Measurements from ENCODE around the gene CCND1.
"Not testable (repeated sequence)": the region's sequence is repeated elsewhere in the genome, so short reads cannot be mapped to it uniquely, and the experiment has no call there.

Gene CCND1

DNA sequence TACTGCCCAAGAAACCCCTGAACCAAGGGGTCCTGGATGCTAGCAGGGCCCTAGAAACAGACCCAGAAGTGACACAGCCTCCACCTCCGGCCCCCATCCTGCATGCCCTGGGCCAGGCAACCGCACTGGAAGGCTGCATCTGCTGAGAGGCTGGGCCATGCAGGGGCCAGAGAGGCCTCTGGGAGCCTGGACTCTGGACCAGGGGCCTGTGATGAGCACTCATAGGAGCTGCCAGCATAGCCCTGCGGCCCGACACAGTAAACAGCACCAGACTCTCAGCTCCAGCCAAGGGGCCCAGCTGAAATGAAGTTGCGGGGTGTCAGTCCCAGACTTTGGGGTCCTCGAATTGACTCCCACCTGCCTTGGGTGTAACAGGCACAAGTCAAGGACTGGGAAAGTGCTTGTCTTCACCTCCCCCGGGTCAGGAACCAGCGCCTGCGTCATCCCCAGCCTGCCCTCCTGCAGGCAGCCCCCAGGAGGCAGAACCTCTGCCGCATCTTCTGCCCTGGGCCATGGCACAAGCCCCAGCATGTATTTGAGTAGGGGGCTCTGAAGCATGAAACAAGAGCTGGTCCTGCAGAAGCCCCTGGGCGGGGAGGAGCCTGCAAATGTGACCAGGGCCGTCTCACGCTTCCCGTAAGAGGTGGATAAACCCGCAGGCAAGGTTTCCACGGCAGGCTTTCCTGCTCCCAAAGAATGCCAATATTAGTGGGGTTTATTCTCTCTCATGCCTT lies 25.2 kb upstream of the CCND1 start:
- in situ Hi-C loops (cut with HindIII; ENCODE audit: low pct_ligation_motif_present, low pct_unique_long_range_greater_than_20kb, low sequenced_read_pairs), result no loop called here
- DNase-seq, result no peak

DNA sequence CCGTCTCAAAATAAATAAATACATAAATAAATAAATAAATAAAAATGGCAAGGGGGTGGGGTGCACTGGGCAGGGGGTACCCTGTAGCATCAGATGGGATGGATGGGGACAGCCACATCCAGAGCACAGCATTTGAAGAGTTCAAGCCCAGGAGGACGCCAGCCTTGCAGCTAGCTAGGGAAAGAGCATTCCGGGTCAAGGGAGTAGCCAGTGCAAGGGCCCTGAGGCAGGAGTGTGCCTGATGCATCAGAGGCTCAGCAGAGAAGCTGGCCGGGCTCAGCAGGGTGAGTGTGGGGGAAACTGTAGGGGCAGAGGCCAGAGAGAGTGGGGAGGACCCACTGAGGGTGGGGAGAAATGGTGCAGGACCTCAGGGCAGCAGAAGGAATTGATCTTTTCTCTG lies 23.7 kb upstream of the CCND1 start:
- no peak for DNase-seq
- in situ Hi-C loops (cut with HindIII; ENCODE audit: low pct_ligation_motif_present, low pct_unique_long_range_greater_than_20kb, low sequenced_read_pairs), result no loop called here

DNA sequence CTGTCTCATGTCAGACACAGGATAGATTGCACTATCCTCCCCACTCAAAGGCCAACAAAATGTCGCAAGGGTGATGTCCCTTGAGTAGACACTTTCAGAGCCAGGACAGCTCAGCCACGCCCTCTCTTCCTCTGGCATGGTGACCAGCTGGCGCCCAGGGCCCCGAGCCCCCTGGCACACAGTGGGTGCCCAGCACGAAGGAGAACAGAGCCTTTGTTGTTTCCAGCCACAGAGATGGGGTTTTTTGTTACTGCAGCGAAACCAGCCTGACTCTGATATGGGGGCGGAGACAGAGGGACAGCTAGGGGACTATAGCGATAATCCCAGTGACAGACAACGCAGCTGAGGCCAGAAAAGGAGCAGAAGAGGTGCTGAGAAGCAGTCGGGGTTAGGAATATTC lies 23.3 kb upstream of the CCND1 start:
- in situ Hi-C loops (cut with HindIII; ENCODE audit: low pct_ligation_motif_present, low pct_unique_long_range_greater_than_20kb, low sequenced_read_pairs), result no loop called here
- DNase-seq, result no peak

DNA sequence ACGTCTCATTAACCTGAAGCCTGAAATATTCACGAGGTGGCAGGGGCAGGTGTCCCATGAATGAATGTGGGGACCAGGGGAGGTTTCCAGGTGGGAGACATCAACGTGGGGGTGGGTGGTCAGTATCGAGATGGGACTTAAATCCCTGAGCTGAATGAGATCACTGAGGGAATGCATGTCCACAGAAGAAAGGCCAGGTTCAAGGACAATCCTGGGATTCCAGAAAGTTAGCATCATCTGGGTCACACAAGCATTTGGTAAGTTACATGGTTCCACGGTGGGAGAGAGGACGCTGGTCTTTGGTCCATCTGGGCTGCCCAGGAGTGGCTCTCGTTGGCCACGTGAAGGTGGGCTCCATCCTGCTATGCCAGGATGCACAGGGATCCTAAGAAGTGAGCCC lies 22.7 kb upstream of the CCND1 start:
- in situ Hi-C loops (cut with HindIII; ENCODE audit: low pct_ligation_motif_present, low pct_unique_long_range_greater_than_20kb, low sequenced_read_pairs), result no loop called here
- DNase-seq, result no peak

DNA sequence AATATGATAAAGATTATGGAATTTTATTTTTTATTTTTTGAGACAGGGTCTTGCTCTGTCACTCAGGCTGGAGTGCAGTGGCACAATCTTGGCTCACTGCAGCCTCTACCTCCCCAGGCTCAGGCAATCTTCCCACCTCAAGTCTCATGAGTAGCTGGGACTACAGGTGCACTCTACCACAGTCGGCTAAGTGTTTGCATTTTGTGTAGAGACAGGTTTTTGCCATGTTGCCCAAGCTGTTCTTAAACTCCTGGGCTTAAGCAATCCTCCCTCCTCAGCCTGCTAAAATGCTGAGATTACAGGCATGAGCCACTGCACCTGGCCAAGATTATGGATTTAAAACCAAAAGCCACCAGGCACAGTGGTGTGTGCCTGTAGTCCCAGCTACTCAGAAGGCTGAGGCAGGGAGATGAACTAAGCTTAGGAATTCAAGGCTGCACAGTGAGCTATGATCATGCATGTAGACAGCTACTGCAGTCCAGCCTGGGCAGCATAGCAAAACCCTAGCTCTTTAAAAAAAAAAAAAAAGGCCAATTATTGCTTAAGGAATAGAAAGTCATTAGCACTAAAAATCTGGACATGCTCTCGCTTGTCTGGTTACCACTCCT lies 20.2 kb upstream of the CCND1 start:
- no peak for DNase-seq
- in situ Hi-C loops (cut with HindIII; ENCODE audit: low pct_ligation_motif_present, low pct_unique_long_range_greater_than_20kb, low sequenced_read_pairs), result no loop called here

DNA sequence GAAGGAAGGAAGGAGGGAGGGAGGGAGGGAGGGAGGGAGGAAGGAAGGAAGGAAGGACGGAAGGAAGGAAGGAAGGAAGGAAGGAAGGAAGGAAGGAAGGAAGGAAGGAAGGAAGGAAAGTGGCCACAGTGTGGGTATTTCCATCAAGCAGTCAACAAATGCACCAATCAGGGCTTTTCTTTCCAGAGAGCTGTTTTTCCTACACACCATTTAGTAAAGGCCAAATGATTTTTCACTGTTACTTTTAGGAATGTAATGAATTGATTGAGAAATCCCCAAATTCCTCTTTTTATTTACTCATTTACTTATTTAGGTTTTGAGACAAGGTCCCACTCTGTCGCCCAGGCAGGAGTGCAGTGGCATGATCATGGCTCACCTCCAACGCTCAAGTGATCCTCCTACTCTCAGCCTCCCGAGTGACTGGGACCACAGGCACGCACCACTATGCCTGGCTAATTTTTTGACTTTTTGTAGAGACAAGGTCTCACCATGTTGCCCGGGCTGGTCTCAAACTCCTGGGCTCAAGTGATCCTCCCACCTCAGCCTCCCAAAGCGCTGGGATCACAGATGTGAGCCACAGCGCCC lies 18.8 kb upstream of the CCND1 start:
- in situ Hi-C loops (cut with HindIII; ENCODE audit: low pct_ligation_motif_present, low pct_unique_long_range_greater_than_20kb, low sequenced_read_pairs); DNase-seq: not testable (repeated sequence)

DNA sequence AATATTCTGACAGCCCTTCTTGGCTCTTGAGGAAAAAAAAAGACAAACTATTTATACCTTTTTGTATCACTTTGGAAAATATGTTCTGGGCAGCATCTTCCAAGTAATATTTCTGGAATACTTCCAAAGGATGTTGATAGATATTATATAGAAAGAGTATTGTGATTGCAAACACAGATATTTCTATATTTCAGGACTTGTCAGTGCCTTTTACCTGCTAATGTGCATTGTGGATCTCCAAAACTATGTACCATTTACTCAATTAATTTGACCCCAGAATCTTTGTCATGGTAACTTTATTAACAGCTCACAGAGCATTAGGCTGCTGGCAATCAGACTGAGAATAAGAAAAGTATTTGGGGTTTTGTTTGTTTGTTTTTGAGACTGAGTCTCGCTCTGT lies 16.7 kb upstream of the CCND1 start:
- no peak for DNase-seq
- in situ Hi-C loops (cut with HindIII; ENCODE audit: low pct_ligation_motif_present, low pct_unique_long_range_greater_than_20kb, low sequenced_read_pairs), result no loop called here

DNA sequence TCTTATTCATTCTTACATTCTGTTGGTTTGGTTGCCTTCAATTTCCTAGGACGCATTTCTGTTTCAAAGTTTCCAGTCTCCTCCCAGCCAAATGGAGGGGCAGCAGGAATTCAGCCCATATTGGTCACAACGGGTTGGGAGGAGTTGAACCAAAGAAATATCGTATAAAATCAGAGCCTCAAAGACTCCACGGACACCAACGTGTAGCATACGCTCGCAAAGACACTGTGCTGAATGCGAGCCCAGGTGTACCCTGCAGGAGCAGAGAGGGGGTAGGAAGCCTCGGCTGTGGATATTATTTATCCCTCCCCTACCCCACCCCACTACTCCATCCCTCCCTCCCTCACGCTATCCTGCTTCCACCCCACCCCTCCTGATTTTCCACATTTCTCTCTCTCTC lies 15.5 kb upstream of the CCND1 start:
- no peak for DNase-seq
- in situ Hi-C loops (cut with HindIII; ENCODE audit: low pct_ligation_motif_present, low pct_unique_long_range_greater_than_20kb, low sequenced_read_pairs), result no loop called here

DNA sequence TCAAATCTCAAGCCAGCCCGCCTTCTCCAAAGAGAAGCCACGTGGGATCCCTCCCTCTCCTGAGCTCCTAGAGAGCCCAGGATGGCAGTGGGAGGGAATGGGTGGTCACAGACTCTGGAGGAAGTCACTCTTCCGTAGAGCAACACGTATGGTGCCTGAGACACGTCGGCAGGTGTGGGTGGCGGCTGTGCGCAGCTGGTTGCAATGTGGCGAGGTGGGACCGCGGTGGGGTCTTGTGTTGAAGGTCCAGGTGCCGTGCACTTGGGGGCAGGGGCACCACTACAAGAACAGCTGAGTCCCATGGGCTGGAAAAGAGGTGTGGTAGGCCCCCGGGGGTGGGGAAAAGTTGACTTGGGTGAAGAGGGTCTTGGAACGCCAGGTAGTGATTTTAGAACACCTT lies 13.4 kb upstream of the CCND1 start:
- no peak for DNase-seq
- in situ Hi-C loops (cut with HindIII; ENCODE audit: low pct_ligation_motif_present, low pct_unique_long_range_greater_than_20kb, low sequenced_read_pairs), result no loop called here

DNA sequence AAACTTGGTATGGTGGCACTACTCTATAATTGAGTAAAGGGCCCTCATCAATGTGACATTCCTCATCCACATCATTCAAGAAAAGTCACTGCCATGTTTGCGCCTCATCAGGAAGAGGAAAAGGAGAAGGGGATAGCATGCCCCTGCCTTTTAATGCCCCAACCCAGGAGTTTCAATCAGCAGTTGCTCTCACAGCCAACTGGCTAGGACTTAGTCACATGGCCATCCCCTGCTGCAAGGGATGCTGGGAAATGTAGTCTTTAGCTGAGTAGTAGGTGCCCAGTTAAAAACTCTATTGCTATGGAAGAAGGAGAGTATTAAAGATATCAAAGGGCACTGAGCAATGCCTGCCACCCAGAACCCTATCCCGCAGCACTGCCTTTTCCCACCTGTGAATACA lies 10.9 kb upstream of the CCND1 start:
- no peak for DNase-seq
- in situ Hi-C loops (cut with HindIII; ENCODE audit: low pct_ligation_motif_present, low pct_unique_long_range_greater_than_20kb, low sequenced_read_pairs), result no loop called here

DNA sequence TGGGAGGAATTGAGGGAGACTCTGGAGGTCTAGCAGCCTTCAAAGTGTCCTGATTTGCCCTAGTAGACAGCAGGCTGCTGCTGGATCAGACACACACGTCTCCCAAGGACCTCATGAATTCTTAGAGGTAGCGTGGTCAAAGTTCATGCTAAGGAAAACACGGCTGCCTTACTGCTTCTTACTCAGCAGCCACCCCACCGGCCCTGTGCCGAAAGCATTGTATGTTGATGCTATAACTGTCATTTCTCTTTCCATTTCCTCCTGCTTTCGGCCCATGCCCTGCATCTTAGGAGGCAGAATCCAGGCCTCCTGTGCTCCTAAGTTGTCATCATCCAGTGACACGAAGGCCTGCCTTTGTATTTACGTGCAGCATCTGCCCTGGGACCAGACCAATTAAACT lies 10.5 kb upstream of the CCND1 start:
- in situ Hi-C loops (cut with HindIII; ENCODE audit: low pct_ligation_motif_present, low pct_unique_long_range_greater_than_20kb, low sequenced_read_pairs), result no loop called here
- no peak for DNase-seq

DNA sequence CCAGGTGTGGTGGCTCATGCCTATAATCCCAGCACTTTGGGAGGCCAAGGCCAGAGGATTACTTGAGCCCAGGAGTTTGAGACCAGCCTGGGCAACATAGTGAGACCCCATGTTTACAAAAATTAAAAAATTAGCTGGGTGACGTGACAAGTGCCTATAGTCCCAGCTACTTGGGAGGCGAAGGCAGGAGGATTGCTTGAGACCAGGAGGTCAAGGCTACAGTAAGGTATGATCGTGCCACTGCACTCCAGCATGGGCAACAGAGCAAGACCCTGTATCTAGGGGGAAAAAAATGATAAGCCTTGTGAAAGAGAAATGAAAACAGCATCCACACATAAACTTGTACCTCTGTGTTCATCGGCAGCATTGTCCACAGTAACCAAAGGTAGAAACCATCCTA lies 8.1 kb upstream of the CCND1 start:
- in situ Hi-C loops (cut with HindIII; ENCODE audit: low pct_ligation_motif_present, low pct_unique_long_range_greater_than_20kb, low sequenced_read_pairs), result no loop called here
- DNase-seq, result no peak

DNA sequence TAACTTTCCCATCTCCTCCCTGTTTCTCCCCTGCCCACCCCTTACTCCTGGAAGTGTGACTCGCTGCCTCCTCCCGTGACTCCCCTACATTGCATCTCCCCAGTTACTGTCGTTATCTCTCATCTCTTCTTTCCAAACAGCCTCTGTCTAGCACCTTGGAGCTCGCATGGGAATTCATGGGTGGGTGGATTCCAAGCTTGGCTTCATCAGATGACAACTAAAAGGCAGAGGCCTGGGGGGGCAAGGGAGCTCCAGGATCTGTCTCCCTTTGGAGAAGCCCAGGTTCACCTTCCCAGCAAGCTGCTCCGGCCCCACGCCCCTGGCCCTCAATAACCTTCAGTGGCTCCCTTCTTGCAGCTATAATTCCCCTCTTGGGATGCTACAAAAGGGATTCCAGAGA lies 6.9 kb upstream of the CCND1 start:
- no peak for DNase-seq
- in situ Hi-C loops (cut with HindIII; ENCODE audit: low pct_ligation_motif_present, low pct_unique_long_range_greater_than_20kb, low sequenced_read_pairs), result no loop called here

DNA sequence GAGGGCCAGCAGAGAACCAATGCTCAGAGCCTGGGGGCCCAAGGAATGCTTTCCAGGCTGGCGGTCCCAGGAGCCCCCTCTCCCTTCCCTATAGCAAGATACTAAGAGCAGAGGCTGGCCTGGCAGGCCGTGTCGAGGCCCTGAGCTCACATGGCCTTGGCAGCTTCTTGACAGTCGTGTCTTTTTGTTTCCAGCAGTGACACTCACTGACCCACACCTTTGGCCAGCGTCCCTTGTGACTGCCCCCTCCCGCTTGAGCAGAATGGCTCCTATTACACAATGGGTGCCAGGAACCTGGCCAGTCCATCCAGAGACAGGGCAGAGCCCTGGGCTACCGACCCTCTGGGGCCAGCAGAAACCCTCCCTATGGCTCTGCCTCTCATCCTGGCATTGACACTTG lies 6.4 kb upstream of the CCND1 start:
- in situ Hi-C loops (cut with HindIII; ENCODE audit: low pct_ligation_motif_present, low pct_unique_long_range_greater_than_20kb, low sequenced_read_pairs), result no loop called here
- DNase-seq, result no peak

DNA sequence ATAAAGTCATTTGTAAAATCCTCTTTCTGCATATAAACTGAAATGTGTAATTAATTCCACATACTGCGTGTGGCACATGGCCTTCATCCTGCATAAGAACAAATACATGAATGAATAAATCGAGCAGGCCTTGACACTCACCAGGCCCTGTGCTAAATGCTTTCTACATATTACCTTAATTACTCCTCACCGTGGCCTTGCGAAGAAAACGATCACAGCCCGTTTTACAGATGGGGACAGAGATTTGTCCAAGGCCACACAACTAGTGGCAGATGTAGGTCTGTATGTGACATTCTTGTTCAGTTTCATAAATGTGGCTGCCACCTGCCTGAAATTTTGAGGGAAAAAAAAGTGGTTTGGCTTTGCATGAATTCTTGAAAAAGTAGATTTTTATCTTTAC lies 5.8 kb upstream of the CCND1 start:
- no peak for DNase-seq
- in situ Hi-C loops (cut with HindIII; ENCODE audit: low pct_ligation_motif_present, low pct_unique_long_range_greater_than_20kb, low sequenced_read_pairs), result no loop called here

DNA sequence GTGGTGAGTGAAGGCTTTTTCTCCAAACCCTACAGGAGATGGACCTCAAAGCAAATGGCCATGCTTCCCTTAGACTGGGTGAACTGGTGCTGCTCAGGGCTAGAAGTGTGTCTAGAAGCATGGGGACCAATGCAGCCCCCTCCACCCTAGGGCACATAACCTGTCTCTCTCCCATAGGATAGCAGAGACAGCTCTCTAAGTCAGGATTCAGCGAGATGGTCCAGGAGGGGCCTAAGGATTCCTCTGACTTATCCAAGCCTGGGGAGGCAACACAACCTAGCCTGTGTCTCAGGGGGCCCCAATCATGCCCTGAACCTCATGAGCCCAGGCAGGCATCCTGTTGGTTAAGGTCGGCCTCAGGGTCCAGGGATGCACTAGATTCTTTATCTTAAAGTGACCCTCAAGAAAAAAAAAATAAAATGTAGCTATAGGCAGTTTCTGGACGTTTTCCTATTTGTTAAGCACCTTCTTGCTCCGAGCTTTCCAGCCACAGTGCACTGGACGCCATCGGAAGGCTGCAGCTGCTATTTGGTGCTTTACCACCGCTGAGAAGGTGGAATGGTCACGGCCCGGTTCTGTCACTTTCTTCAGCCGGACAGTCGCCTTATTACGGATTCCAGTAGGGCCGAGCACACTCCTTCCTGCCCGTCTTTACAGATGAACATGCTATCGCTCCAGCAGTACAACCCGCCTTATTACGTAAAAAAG lies 5.0 kb upstream of the CCND1 start:
- in situ Hi-C loops (cut with HindIII; ENCODE audit: low pct_ligation_motif_present, low pct_unique_long_range_greater_than_20kb, low sequenced_read_pairs), result no loop called here
- DNase-seq, result no peak

DNA sequence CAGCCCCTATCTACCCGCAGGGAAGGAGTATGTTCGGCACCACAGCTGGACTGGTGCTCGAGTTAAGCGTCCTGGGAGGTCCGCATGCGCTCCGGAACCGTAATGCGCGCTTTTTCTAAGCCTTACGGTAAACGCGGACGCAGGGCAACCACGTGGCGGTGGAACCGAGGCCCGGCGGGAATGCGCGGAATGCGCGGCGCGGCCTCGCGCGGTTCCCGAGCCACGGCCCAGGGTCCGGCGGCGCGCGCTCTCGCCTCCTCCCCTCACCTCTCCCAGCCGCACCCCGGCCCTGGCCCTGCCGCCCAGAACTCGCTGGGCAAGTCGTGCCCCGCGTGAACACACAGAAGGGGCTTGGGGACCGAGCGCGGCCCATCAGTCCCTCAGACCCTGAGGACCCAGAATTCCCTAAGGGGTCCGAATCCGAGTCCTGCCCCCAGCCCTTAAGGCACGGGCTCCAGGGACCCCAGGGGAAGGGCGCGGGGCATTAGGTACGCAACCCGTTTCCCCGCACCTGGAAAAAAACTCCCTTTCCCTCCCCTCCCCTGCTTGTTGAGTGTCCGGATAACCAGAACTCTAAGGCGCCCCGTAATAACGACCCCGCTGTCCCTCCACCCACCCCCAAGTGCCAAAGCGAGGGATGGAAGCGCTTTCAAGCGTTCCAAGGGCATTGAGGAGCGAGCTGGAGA lies 4.3 kb upstream of the CCND1 start:
- in situ Hi-C loops (cut with HindIII; ENCODE audit: low pct_ligation_motif_present, low pct_unique_long_range_greater_than_20kb, low sequenced_read_pairs), result no loop called here
- no peak for DNase-seq

DNA sequence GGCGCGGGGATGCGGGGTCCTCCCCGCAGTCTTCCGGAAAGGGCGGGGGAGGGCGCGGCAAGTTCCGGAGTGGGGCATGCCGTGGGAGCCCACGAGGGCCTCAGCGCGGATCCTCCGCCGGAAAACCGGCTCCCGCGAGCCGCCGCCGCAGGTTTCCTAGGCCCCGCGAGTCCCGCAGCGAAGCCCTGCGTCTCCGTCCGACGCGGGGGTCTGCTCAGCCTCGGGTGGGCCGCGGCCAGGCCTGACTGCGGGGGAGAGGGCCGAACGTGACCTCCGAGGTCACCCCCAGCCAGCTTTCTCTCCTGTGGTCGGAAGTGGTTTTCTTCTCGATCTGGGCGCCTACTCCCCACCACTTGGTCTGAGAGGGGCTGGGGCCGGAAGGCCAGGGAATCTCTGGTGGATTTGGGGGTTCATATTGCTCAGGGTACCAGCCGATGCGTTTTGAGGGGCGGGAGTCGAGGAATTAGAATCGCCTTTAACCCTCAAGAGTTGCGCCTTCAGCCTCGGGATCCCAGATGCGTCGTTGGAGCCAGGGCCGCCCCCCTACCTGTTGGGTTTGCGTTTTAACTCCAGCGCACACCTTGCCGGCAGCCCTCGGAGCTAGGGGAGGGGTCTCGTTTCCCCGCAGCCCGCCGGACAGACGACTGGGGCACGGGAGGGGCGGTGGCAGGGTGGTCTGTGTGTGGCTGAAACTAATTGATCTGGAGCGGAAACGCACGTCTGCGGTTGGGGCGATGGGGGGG lies 3.6 kb upstream of the CCND1 start:
- DNase-seq, result no peak
- in situ Hi-C loops (cut with HindIII; ENCODE audit: low pct_ligation_motif_present, low pct_unique_long_range_greater_than_20kb, low sequenced_read_pairs), result no loop called here

All from ACHN (cell line).